Omental fat pad (tissue), 4 donors: ENCODE results near the gene ANGEL2. TPM values are rescaled to one million over a fixed set of nuclear protein-coding genes. Genes with fewer than 3 reads are reported as not detected.

ENCODE experiments used
- ATAC-seq: fragments of 150-250 bp; one replicate; pipeline ENCODE4 v1.9.1; 2016; ENCODE audit warnings: mild to moderate bottlenecking, moderate library complexity; ENCODE audit not compliant: low FRiP score
- DNase-seq: peaks from one replicate; pipeline ENCODE4 v3.0.0-alpha.2; 2019; ENCODE audit warnings: low spot score
- CTCF ChIP-seq, 3 donors: fragments of 450-650 bp; IDR thresholded peaks; one replicate each; pipeline ENCODE4 v1.5.1; 2016 to 2017; ENCODE audit warnings: antibody characterized with exemption in 3 of 3, mild to moderate bottlenecking in 3 of 3, moderate library complexity in 2 of 3
- total RNA-seq, 4 donors: library from RNA; depleted of rRNA; stranded (reverse); fragments of >200 nt; gene quantifications; one replicate each; pipeline ENCODE4 v1.1.0, GENCODE V29; 2016

The ANGEL2 gene
- total RNA-seq, 4 donors from 2014 or later: 28.7 to 63.4 (median 41.1) TPM

DNA sequence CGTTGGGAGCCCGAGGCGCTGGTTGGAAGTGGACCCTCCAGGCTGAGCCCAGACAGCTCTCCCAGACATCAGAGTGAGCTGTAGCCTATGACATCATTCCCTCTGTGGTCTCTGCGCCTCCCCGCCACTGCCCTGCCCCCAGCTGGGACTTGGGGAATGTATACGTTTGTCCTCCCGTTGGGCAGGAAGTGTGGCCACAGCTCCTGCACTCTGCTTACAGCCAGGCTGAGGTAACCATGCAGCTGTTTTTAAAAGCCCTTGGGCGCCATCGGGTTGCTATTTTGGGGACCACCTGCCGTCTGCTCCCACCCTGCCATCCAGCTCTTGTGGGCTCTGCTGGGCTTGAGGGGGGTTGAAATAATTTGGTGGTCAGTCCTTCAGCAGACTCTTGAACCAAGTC lies 57.5 kb downstream of the ANGEL2 start:
- no peak for ATAC-seq
- TF ChIP-seq CTCF (IDR thresholded peaks at IDR 0.05): no peak

GRCh38 chr1:212957546-212957945 lies 58.1 kb downstream of the ANGEL2 start:
- DNase-seq (no peak), ATAC-seq (no peak)
- no peak for TF ChIP-seq CTCF (IDR thresholded peaks at IDR 0.05)

More for the DNA sequence above, 57.5 kb downstream of the ANGEL2 start:
- DNase-seq: no peak

DNA sequence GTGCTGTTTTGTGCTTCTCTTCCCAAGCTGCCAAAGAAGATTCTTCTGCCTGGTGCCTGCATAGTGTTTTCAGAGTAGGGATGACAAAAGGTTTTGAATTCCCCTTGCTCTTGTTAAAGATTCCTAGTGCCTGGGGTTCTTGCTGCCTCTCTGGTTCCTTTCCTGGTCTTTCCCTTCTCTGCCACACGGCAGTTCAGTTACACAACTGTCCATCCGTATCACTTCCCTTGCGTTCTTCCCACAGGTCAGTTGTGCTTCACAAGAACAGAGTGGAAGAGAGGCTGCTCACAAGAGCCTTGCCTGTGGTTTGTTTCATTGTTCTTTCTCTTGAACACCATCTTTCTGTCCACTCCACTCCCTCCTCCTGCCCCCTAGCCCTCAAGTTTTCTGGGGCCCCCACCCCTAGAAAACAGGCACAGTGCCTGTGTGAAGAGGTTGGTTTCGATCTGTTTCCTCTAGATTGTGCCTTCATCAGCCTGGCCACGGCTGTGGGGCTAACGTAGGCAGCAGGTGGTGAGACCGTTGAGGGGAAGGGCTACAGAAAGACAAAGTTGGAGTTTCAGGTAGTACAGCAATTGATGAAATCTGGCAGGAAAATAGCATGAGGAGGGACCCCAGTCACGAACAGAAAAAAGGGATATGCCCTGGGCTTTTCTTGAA lies 59.6 kb downstream of the ANGEL2 start:
- DNase-seq (no peak), ATAC-seq (no peak)
- no peak for TF ChIP-seq CTCF (IDR thresholded peaks at IDR 0.05)

DNA sequence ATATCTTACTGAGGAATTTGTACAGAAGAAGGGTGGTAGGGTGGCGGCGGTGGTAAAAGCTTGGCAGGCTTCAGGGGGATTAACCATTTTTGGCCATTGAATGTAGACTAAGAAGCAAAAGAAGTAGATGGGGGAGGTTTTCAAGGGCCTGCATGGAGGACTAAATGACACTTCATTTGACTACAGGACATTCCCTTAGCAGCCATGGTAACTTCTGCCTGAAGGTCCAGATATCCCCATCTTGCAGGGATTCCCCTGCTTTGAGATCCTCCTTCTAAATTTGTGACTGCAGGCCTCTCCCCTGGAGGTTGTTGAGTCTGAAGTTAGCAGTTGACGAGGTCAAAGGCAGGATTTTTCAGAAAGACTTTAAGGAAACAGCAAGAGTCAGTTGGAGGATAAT lies 60.6 kb downstream of the ANGEL2 start:
- ATAC-seq (no peak), DNase-seq (no peak)
- no peak for TF ChIP-seq CTCF (IDR thresholded peaks at IDR 0.05)

- ATAC-seq: no peak
- no peak for TF ChIP-seq CTCF (IDR thresholded peaks at IDR 0.05)
- DNase-seq: no peak
Observed at GRCh38 chr1:212954514-212954913, 61.2 kb downstream of the ANGEL2 start.

- no peak for TF ChIP-seq CTCF (IDR thresholded peaks at IDR 0.05)
- DNase-seq: no peak
- no peak for ATAC-seq
Observed at GRCh38 chr1:212953321-212953720, 62.3 kb downstream of the ANGEL2 start.

DNA sequence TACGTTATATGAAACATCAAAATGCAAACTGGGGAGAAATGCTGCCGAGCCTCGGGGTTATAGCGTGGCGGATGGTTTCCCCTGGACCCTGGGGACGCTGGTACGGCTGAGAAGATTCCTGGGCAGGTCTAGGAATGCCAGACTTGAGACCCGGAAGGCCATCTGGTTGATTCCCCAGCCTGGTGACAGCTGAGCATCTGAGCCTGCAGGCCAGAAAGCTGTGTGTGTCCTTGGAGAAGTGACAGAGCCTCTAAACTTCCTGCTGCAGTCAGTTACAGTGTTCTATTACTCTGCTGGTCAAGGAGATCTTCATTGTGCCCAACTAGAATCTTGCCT lies 63.1 kb downstream of the ANGEL2 start:
- DNase-seq (no peak), ATAC-seq (no peak)
- TF ChIP-seq CTCF (IDR thresholded peaks at IDR 0.05): no peak
